Measurements from ENCODE around the gene THSD8. TPM values are rescaled to one million over a fixed set of nuclear protein-coding genes. Genes with fewer than 3 reads are reported as not detected.
"Not testable (repeated sequence)": the region's sequence is repeated elsewhere in the genome, so short reads cannot be mapped to it uniquely, and the experiment has no call there.

Gene THSD8
- total RNA-seq, 1 donor from 2014 or later = 34.7 TPM

GRCh38 chr19:12843999-12844732 lies 42.3 kb downstream of the THSD8 start:
- no peak overlapping the region for H3K4me3 Mint-ChIP-seq
- H3K36me3 Mint-ChIP-seq (ENCODE audit: low read depth) = no peaks in the 10 kb centered on the region
- DNase-seq (ENCODE audit: low read depth, low spot score) = no peak
- peaks cover 33% of the 10 kb centered on the region for H3K4me1 Mint-ChIP-seq
- no peaks in the 10 kb centered on the region for H3K9me3 Mint-ChIP-seq
- TF ChIP-seq, protein P1, sequence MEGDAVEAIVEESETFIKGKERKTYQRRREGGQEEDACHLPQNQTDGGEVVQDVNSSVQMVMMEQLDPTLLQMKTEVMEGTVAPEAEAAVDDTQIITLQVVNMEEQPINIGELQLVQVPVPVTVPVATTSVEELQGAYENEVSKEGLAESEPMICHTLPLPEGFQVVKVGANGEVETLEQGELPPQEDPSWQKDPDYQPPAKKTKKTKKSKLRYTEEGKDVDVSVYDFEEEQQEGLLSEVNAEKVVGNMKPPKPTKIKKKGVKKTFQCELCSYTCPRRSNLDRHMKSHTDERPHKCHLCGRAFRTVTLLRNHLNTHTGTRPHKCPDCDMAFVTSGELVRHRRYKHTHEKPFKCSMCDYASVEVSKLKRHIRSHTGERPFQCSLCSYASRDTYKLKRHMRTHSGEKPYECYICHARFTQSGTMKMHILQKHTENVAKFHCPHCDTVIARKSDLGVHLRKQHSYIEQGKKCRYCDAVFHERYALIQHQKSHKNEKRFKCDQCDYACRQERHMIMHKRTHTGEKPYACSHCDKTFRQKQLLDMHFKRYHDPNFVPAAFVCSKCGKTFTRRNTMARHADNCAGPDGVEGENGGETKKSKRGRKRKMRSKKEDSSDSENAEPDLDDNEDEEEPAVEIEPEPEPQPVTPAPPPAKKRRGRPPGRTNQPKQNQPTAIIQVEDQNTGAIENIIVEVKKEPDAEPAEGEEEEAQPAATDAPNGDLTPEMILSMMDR (conservative IDR thresholded peaks at IDR 0.05) = no peak
- no peak overlapping the region for H3K27ac Mint-ChIP-seq (ENCODE audit: unreplicated experiment)
- H3K27me3 Mint-ChIP-seq (ENCODE audit: low read depth) = peaks cover 42% of the 10 kb centered on the region

DNA sequence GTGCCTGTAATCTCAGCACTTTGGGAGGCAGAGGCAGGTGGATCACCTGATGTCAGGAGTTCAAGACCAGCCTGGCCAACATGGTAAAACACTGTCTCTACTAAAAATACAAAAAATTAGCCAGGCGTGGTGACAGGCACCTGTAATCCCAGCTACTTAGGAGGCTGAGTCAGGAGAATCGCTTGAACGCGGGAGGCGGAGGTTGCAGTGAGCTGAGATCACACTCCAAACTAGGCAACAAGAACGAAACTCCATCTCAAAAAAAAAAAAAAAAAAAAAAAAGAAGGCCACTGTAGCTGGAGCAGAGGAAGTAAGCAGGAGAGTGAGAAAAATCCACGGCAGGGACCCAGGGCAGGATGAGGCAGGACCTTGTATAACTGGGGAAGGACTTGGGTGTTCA lies 44.7 kb downstream of the THSD8 start:
- H3K4me1 Mint-ChIP-seq = peaks cover 11% of the 10 kb centered on the region
- not testable (repeated sequence) for H3K9me3 Mint-ChIP-seq; DNase-seq (ENCODE audit: low read depth, low spot score)

DNA sequence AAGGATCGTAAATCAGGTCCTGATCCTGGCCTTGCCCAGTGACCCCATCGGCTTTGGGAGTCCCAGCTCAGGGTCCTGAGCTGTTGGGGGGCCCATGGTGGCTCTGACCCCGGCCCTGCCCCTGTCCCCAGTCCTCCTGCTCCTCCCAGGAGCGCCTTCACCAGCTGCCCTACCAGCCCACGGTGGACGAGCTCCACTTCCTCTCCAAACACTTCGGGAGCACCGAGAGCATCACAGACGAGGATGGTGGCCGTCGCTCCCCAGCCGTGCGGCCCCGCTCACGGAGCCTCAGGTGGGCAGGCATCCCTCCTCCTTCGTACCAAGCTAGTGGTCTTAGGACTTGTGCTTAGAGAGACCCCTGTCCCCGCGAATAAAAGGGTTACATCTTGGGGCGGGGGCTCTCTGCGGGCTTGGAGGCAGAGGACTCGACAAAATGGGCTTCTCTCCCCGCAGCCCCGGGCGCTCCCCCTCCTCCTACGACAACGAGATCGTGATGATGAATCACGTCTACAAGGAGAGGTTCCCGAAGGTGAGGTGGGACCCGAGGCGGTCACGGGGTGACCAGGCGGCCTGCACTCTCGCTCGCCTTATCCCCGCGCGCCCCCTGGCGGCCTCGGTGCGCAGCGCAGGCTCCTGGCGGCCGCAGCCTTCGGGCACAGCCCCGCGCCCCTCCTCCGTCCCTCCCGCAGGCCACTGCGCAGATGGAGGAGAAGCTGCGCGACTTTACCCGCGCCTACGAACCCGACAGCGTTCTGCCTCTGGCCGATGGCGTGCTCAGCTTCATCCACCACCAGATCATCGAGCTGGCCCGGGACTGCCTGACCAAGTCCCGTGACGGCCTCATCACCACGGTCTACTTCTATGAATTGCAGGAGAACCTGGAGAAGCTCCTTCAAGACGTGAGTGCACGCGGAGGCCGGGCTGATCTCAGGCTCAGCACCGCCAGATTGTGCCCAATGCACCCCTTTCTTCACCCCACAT lies 45.6 kb downstream of the THSD8 start:
- TF ChIP-seq, protein P1 (conservative IDR thresholded peaks at IDR 0.05) = peak; percentile 99
- no peaks in the 10 kb centered on the region for H3K36me3 Mint-ChIP-seq (ENCODE audit: low read depth)
- no peaks in the 10 kb centered on the region for H3K9me3 Mint-ChIP-seq
- peaks cover 7% of the 10 kb centered on the region for H3K4me1 Mint-ChIP-seq
- H3K27me3 Mint-ChIP-seq (ENCODE audit: low read depth) = peaks cover 13% of the 10 kb centered on the region
- DNase-seq (ENCODE audit: low read depth, low spot score) = peak; percentile 98
- no peak overlapping the region for H3K27ac Mint-ChIP-seq (ENCODE audit: unreplicated experiment)
- no peak overlapping the region for H3K4me3 Mint-ChIP-seq

More for the DNA sequence above, 44.7 kb downstream of the THSD8 start:
- not testable (repeated sequence) for H3K36me3 Mint-ChIP-seq (ENCODE audit: low read depth); H3K4me3 Mint-ChIP-seq; H3K27ac Mint-ChIP-seq (ENCODE audit: unreplicated experiment)
- peaks cover 17% of the 10 kb centered on the region for H3K27me3 Mint-ChIP-seq (ENCODE audit: low read depth)

Small RNAs within 50 kb of the gene (microRNA-seq; reads per million reads assigned to microRNA genes)
- not detected for gene MIR5684
- 1.8 reads per million for gene MIR6794

Other genes starting within 250 kb of the THSD8 start
- gene ZNF490, start 191.3 kb upstream of the THSD8 start, total RNA-seq = 10.3 and 12.2 TPM in 2 replicates
- 18.9 and 22.4 TPM in 2 replicates for gene ZNF791, start 191.1 kb upstream of the THSD8 start, total RNA-seq
- gene MAN2B1, start 135.3 kb upstream of the THSD8 start, total RNA-seq = 99.8 and 103 TPM in 2 replicates
- 19.0 and 19.9 TPM in 2 replicates for gene WDR83, start 135.3 kb upstream of the THSD8 start, total RNA-seq
- 98.8 and 106 TPM in 2 replicates for gene DHPS, start 120.2 kb upstream of the THSD8 start, total RNA-seq
- not detected in 2 replicates for gene GNG14, start 114.1 kb upstream of the THSD8 start, total RNA-seq
- gene FBXW9, start 105.4 kb upstream of the THSD8 start, total RNA-seq = 15.9 and 16.0 TPM in 2 replicates
- gene TNPO2, start 78.1 kb upstream of the THSD8 start, total RNA-seq = 127 and 138 TPM in 2 replicates
- gene TRIR, start 67.4 kb upstream of the THSD8 start, total RNA-seq = 233 and 246 TPM in 2 replicates
- 72.5 and 75.9 TPM in 2 replicates for gene GET3, start 64.6 kb upstream of the THSD8 start, total RNA-seq
- not detected in 2 replicates for gene BEST2, start 50.3 kb upstream of the THSD8 start, total RNA-seq
- 27.9 and 28.8 TPM in 2 replicates for gene HOOK2, start 26.5 kb upstream of the THSD8 start, total RNA-seq
- 9.3 and 9.6 TPM in 2 replicates for gene JUNB, start 10.6 kb upstream of the THSD8 start, total RNA-seq
- gene PRDX2, start 269 bp upstream of the THSD8 start, total RNA-seq = 651 and 672 TPM in 2 replicates
- gene RNASEH2A, start 4.5 kb downstream of the THSD8 start, total RNA-seq = 74.5 and 87.4 TPM in 2 replicates
- gene RTBDN, start 32.5 kb downstream of the THSD8 start, total RNA-seq = 0.36 TPM in 1 of 2 replicates, not detected in the other
- gene MAST1, start 36.4 kb downstream of the THSD8 start, total RNA-seq = 16.7 and 17.7 TPM in 2 replicates
- gene DNASE2, start 79.4 kb downstream of the THSD8 start, total RNA-seq = 8.6 and 11.2 TPM in 2 replicates
- 0.18 TPM in 1 of 2 replicates, not detected in the other for gene KLF1, start 85.1 kb downstream of the THSD8 start, total RNA-seq
- gene GCDH, start 89.1 kb downstream of the THSD8 start, total RNA-seq = 46.7 and 48.3 TPM in 2 replicates
- 1.4 and 2.0 TPM in 2 replicates for gene SYCE2, start 117.2 kb downstream of the THSD8 start, total RNA-seq
- gene FARSA, start 131.6 kb downstream of the THSD8 start, total RNA-seq = 81.6 and 83.1 TPM in 2 replicates
- 670 and 679 TPM in 2 replicates for gene CALR, start 136.5 kb downstream of the THSD8 start, total RNA-seq
- 77.3 and 82.8 TPM in 2 replicates for gene RAD23A, start 143.8 kb downstream of the THSD8 start, total RNA-seq
- 26.0 and 26.4 TPM in 2 replicates for gene GADD45GIP1, start 155.2 kb downstream of the THSD8 start, total RNA-seq
- gene DAND5, start 167.5 kb downstream of the THSD8 start, total RNA-seq = not detected in 2 replicates
- gene NFIX, start 193.4 kb downstream of the THSD8 start, total RNA-seq = 0.23 and 0.68 TPM in 2 replicates

All from neural crest cell (in vitro differentiated cells).